Caco-2 (cell line): ENCODE measurements around the gene EPHA1. TPM values are rescaled to one million over a fixed set of nuclear protein-coding genes. Genes with fewer than 3 reads are reported as not detected.
A peak's percentile ranks its signal among the peaks of the same experiment; 100 is the strongest.
"Not testable (repeated sequence)": the region's sequence is repeated elsewhere in the genome, so short reads cannot be mapped to it uniquely, and the experiment has no call there.

Experiments used
- BruUV-seq: library from RNA; stranded (reverse); fragments of 400-500 nt; replicated peaks from 2 replicates; lab custom pipeline; 2021; lab: Mats Ljungman, UMichigan
- CTCF ChIA-PET: fragments of 300-600 bp; sonication (Branson Sonifier 250); formaldehyde crosslinking; loops from one replicate; lab custom pipeline; 2022; ENCODE audit warnings: antibody characterized with exemption; lab: Charles Lee
- POLR2A ChIA-PET: fragments of 300-600 bp; sonication (Branson Sonifier 250); formaldehyde crosslinking; loops from one replicate; lab custom pipeline; 2022; ENCODE audit warnings: antibody characterized with exemption; lab: Charles Lee
- DNase-seq, 2 experiments: peaks; one replicate each; pipeline versions ENCODE4 v3.0.0 to v3.0.0-alpha.2; 2020 to 2022
- H3K27me3 ChIP-seq: replicated peaks from 2 replicates; pipeline ENCODE4 v1.6.0; 2011; ENCODE audit warnings: low read length; ENCODE audit not compliant: control insufficient read depth, insufficient read depth
- H3K36me3 ChIP-seq: 2 replicates; pipeline ENCODE4 v1.5.1; 2011; ENCODE audit warnings: low read length; ENCODE audit not compliant: control insufficient read depth, insufficient read depth
- H3K4me1 ChIP-seq: fragments of 250-450 bp; sonication (Bioruptor Pico); 2 replicates; pipeline ENCODE4 v1.5.1; 2020; ENCODE audit warnings: mild to moderate bottlenecking
- H3K4me3 ChIP-seq: 2 replicates; pipeline ENCODE4 v1.5.1; 2011; ENCODE audit warnings: low read depth, mild to moderate bottlenecking, control low read depth, low read length
- H3K9me3 ChIP-seq: fragments of 250-450 bp; sonication (Bioruptor Pico); 2 replicates; pipeline ENCODE4 v1.5.1; 2020; ENCODE audit warnings: mild to moderate bottlenecking, moderate library complexity
- H3K27ac Mint-ChIP-seq: one replicate; pipeline ENCODE4 v1.8.0; 2022; ENCODE audit warnings: mixed read lengths; ENCODE audit not compliant: unreplicated experiment
- H3K27me3 Mint-ChIP-seq: one replicate; pipeline ENCODE4 v1.8.0; 2022; ENCODE audit warnings: mixed read lengths; ENCODE audit not compliant: insufficient read depth, unreplicated experiment
- H3K36me3 Mint-ChIP-seq: one replicate; pipeline ENCODE4 v1.8.0; 2022; ENCODE audit warnings: mild to moderate bottlenecking, mixed read lengths; ENCODE audit not compliant: insufficient read depth, unreplicated experiment
- H3K4me1 Mint-ChIP-seq: one replicate; pipeline ENCODE4 v1.8.0; 2022; ENCODE audit warnings: low read depth, mixed read lengths; ENCODE audit not compliant: unreplicated experiment
- H3K4me3 Mint-ChIP-seq: one replicate; pipeline ENCODE4 v1.8.0; 2022; ENCODE audit warnings: mild to moderate bottlenecking, moderate library complexity, mixed read lengths; ENCODE audit not compliant: unreplicated experiment
- H3K9me3 Mint-ChIP-seq: one replicate; pipeline ENCODE4 v1.8.0; 2022; ENCODE audit warnings: mixed read lengths; ENCODE audit not compliant: unreplicated experiment
- intact Hi-C: fragments of 100-400 bp; cut with micrococcal nuclease; formaldehyde crosslinking; loops from one replicate; pipeline ENCODE4 v1.10.0; 2022; ENCODE audit not compliant: unreplicated experiment
- total RNA-seq: library from RNA; stranded (reverse); gene quantifications from 2 replicates; pipeline ENCODE4 v1.2.3, GENCODE V29; 2022
- TF ChIP-seq, protein P1 (sequence below), 2 experiments: fragments of 200-600 bp in 1 of 2; IDR thresholded peaks; 1 replicate in 1 of 2; 2 replicates in 1 of 2; pipeline versions ENCODE4 v1.5.1 to v1.8.0; 2011 to 2022; ENCODE audit warnings: antibody characterized with exemption in 1 of 2, control low read depth in 1 of 2, inconsistent platforms in 1 of 2, low read depth in 1 of 2, low read length in 1 of 2, mild to moderate bottlenecking in 1 of 2, moderate library complexity in 1 of 2; ENCODE audit not compliant: insufficient read depth in 1 of 2, severe bottlenecking in 1 of 2, unreplicated experiment in 1 of 2

The EPHA1 gene
- total RNA-seq, 1 experiment from 2014 or later = 66.6 TPM

DNA sequence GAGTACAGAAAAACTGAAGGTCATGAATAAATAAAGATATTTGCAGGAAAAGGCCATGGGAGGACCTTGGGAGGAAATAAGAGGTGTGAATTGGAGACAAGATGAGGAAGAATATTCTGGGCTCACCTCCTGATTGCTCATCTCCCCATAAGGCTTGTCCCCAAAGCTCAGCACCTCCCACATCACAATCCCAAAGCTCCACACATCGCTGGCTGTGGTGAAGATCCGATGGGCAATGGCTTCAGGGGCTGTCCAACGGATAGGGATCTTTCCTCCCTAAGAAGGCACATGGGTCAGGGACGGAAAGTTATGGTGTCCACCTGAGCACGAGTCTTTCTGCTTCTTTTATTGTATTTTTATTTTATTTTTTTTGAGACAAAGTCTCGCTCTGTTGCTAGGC lies 14.6 kb downstream of the EPHA1 start:
- Histone ChIP-seq H3K36me3 (peaks cover 5% of the 10 kb centered on the region), H3K4me1 (peaks cover 20% of the 10 kb centered on the region; the same call in 1 of the 2 replicates), H3K9me3 (no peaks in the 10 kb centered on the region), H3K27me3 (no peaks in the 10 kb centered on the region), H3K4me3 (no peak overlapping the region)
- H3K36me3 Mint-ChIP-seq = peaks cover 78% of the 10 kb centered on the region
- no TSS peak for BruUV-seq
- CTCF ChIA-PET = interaction anchor here (0.9 to 1.7 kb wide), 3 partner anchors 14 to 154 kb away, joined by 3 to 9 read pairs (median 3); no protein-coding TSS in a partner anchor
- TF ChIP-seq, protein P1, sequence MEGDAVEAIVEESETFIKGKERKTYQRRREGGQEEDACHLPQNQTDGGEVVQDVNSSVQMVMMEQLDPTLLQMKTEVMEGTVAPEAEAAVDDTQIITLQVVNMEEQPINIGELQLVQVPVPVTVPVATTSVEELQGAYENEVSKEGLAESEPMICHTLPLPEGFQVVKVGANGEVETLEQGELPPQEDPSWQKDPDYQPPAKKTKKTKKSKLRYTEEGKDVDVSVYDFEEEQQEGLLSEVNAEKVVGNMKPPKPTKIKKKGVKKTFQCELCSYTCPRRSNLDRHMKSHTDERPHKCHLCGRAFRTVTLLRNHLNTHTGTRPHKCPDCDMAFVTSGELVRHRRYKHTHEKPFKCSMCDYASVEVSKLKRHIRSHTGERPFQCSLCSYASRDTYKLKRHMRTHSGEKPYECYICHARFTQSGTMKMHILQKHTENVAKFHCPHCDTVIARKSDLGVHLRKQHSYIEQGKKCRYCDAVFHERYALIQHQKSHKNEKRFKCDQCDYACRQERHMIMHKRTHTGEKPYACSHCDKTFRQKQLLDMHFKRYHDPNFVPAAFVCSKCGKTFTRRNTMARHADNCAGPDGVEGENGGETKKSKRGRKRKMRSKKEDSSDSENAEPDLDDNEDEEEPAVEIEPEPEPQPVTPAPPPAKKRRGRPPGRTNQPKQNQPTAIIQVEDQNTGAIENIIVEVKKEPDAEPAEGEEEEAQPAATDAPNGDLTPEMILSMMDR (IDR thresholded peaks at IDR 0.05; ENCODE audit: insufficient read depth in 1 of 2, low read depth in 1 of 2, low read length in 1 of 2, severe bottlenecking in 1 of 2, unreplicated experiment in 1 of 2) = no peak
- intact Hi-C loops = no loop called here
- H3K9me3 Mint-ChIP-seq = no peaks in the 10 kb centered on the region
- peak overlapping the region; percentile 20 for H3K27ac Mint-ChIP-seq
- no peak for DNase-seq
- no peaks in the 10 kb centered on the region for H3K27me3 Mint-ChIP-seq
- POLR2A ChIA-PET = no interaction called here
- H3K4me3 Mint-ChIP-seq = no peak overlapping the region
- H3K4me1 Mint-ChIP-seq = peaks cover 17% of the 10 kb centered on the region

DNA sequence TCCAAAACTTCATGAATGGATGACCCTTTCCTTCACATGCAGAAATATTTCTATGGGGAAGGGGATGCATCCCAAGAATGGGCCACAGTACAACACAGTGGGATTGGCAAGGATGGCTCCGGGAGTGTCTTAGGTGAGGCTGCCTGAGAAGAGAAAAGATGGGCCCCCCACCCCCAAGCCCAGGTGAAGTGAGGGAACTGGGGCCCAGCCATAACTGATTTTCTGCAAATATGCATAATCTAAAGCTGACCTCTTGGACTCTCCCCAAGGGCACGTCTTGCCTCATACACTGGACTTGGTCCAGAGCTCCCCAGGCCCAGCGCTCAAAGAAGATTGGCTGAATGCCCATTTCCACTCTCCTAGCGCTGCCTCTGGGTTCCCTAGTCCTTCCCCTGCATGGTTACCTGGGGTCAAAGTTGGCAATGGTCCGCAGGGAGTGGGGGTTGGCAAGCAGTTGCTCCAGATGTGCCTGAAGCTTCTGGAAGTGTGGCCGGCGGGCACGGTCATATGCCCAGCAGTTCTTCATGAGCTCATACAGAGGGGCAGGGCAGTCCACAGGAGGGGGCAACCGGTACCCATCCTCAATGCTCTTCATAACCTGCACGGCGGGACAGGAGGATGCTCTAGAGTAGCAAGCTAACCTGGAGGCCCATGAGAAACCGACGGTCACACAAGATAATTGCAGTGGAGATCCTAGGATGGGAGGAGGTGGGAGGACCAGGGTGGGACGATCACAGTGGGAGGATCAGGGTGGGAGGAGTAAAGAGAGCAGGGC lies 15.2 kb downstream of the EPHA1 start:
- H3K4me3 ChIP-seq = no peak overlapping the region
- DNase-seq = no peak
- Mint-ChIP-seq H3K4me1 (peaks cover 17% of the 10 kb centered on the region), H3K27ac (peak overlapping the region; percentile 58), H3K4me3 (no peak overlapping the region), H3K27me3 (no peaks in the 10 kb centered on the region), H3K9me3 (no peaks in the 10 kb centered on the region), H3K36me3 (peaks cover 80% of the 10 kb centered on the region)
- TF ChIP-seq, protein P1 (IDR thresholded peaks at IDR 0.05; ENCODE audit: insufficient read depth in 1 of 2, low read depth in 1 of 2, low read length in 1 of 2, severe bottlenecking in 1 of 2, unreplicated experiment in 1 of 2) = no peak
- POLR2A ChIA-PET = interaction anchor here (0.9 kb wide), 1 partner anchor 14 kb away, joined by 3 read pairs; no protein-coding TSS in a partner anchor
- no TSS peak for BruUV-seq
- CTCF ChIA-PET = interaction anchor here (0.9 to 1.7 kb wide), 4 partner anchors 14 to 153 kb away, joined by 3 to 9 read pairs (median 3); no protein-coding TSS in a partner anchor
- peaks cover 20% of the 10 kb centered on the region; the same call in 1 of the 2 replicates for H3K4me1 ChIP-seq
- no peaks in the 10 kb centered on the region for H3K27me3 ChIP-seq
- H3K9me3 ChIP-seq = no peaks in the 10 kb centered on the region
- H3K36me3 ChIP-seq = peaks cover 5% of the 10 kb centered on the region
- intact Hi-C loops = loop anchor here (2.0 kb wide), 1 partner anchor 13 kb away; no protein-coding TSS in a partner anchor

DNA sequence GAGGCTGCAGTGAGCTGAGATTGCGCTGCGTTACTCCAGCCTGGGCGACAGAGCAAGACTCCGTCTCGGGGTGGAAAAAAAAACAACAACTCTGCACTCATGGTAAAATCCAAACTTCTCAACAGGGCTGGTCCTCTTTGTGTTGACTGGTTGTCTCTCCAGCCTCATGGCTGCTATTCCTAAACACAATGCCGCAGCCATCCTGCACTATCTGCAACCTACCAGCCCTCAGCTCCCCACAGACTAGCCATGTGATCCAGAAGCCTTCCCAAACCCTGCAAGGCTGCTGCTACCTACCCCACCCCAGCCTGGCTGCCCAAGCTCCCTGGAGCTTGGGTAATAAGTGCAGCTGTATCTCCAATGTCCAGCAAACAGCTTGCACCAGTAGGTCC lies 15.8 kb downstream of the EPHA1 start:
- no TSS peak for BruUV-seq
- H3K9me3 Mint-ChIP-seq = no peaks in the 10 kb centered on the region
- ChIA-PET CTCF (interaction anchor here (0.9 to 1.7 kb wide), 2 partner anchors 13 to 23 kb away, joined by 3 to 9 read pairs; no protein-coding TSS in a partner anchor), POLR2A (interaction anchor here (0.7 to 0.9 kb wide), 2 partner anchors 9 to 15 kb away, joined by 3 to 4 read pairs; no protein-coding TSS in a partner anchor)
- H3K27me3 ChIP-seq = no peaks in the 10 kb centered on the region
- no peaks in the 10 kb centered on the region for H3K27me3 Mint-ChIP-seq
- H3K4me1 Mint-ChIP-seq = peaks cover 17% of the 10 kb centered on the region
- no peak for DNase-seq
- intact Hi-C loops = loop anchor here (2.0 kb wide), 1 partner anchor 14 kb away; no protein-coding TSS in a partner anchor
- TF ChIP-seq, protein P1 (IDR thresholded peaks at IDR 0.05; ENCODE audit: insufficient read depth in 1 of 2, low read depth in 1 of 2, low read length in 1 of 2, severe bottlenecking in 1 of 2, unreplicated experiment in 1 of 2) = no peak
- H3K4me1 ChIP-seq = peaks cover 20% of the 10 kb centered on the region; the same call in 1 of the 2 replicates
- peaks cover 6% of the 10 kb centered on the region for H3K36me3 ChIP-seq
- H3K9me3 ChIP-seq = no peaks in the 10 kb centered on the region
- no peak overlapping the region for H3K4me3 Mint-ChIP-seq
- H3K27ac Mint-ChIP-seq = peak overlapping the region; percentile 58
- H3K36me3 Mint-ChIP-seq = peaks cover 86% of the 10 kb centered on the region
- H3K4me3 ChIP-seq = no peak overlapping the region

DNA sequence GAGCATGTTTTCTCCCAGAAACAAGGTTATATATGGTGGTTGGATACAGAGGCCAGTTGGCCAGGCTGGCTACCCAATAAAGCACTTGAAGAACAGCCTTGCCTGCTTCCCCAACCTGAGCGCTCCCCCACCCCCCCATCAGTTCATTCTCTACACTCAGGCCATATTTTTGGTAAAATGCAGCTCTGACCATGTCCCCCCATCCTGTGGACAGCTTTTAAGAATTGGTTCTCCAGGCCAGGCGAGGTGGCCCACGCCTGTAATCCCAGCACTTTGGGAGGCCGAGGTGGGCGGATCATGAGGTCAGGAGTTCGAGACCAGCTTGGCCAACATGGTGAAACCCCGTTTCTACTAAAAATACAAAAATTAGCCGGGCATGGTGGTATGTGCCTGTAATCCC lies 16.2 kb downstream of the EPHA1 start:
- not testable (repeated sequence) for H3K36me3 ChIP-seq, H3K4me3 ChIP-seq, H3K4me3 Mint-ChIP-seq, H3K9me3 ChIP-seq, DNase-seq, H3K9me3 Mint-ChIP-seq, H3K27me3 Mint-ChIP-seq, H3K27me3 ChIP-seq, BruUV-seq
- POLR2A ChIA-PET = interaction anchor here (0.7 kb wide), 1 partner anchor 8 kb away, joined by 4 read pairs; no protein-coding TSS in a partner anchor
- H3K4me1 ChIP-seq = peaks cover 20% of the 10 kb centered on the region; the same call in 1 of the 2 replicates
- Mint-ChIP-seq H3K36me3 (peaks cover 90% of the 10 kb centered on the region), H3K4me1 (peaks cover 17% of the 10 kb centered on the region), H3K27ac (peak overlapping the region; percentile 58)
- intact Hi-C loops = loop anchor here (2.0 kb wide), 1 partner anchor 14 kb away; no protein-coding TSS in a partner anchor
- CTCF ChIA-PET = interaction anchor here (1.4 to 1.7 kb wide), 2 partner anchors 13 to 15 kb away, joined by 3 to 9 read pairs; no protein-coding TSS in a partner anchor
